ENCODE measurements around the gene DPYSL5. TPM values are rescaled to one million over a fixed set of nuclear protein-coding genes. Genes with fewer than 3 reads are reported as not detected.

The DPYSL5 gene
- total and polyA plus RNA-seq, 12 donors = 0.01 to 0.12 TPM; not detected in 10

GRCh38 chr2:26884486-26884885 is 36.6 kb downstream of the DPYSL5 start:
- no peak for ATAC-seq
- intact Hi-C loops (cut with DNase I) = no loop called here

GRCh38 chr2:26885651-26886329 is 37.9 kb downstream of the DPYSL5 start:
- WGBS, 2 donors = 85 to 89% methylated on average over 5 of the region's 5 CpGs

More at GRCh38 chr2:26884486-26884885, 36.6 kb downstream of the DPYSL5 start:
- Histone ChIP-seq H3K4me3 (no peak overlapping the region), H3K4me1 (peaks cover 0 to 6% (median 0%) of the 10 kb centered on the region in 9 donors), H3K27ac (no peak overlapping the region), H3K9me3 (no peaks in the 10 kb centered on the region), H3K36me3 (no peaks in the 10 kb centered on the region), H3K27me3 (peaks cover 0 to 28% (median 4%) of the 10 kb centered on the region in 7 donors)
- TF ChIP-seq CTCF (IDR thresholded peaks at IDR 0.05) = no peak
- 83 to 85% methylated on average over 3 of the region's 3 CpGs for WGBS, 2 donors
- DNase-seq = no peak

GRCh38 chr2:26886736-26887135 is 38.8 kb downstream of the DPYSL5 start:
- WGBS, 2 donors = 74 to 84% methylated on average over 2 of the region's 2 CpGs
- Histone ChIP-seq H3K27me3 (peaks cover 0 to 9% (median 0%) of the 10 kb centered on the region in 7 donors), H3K9me3 (no peaks in the 10 kb centered on the region), H3K4me1 (peaks cover 0 to 6% (median 0%) of the 10 kb centered on the region in 9 donors), H3K4me3 (no peak overlapping the region), H3K27ac (no peak overlapping the region), H3K36me3 (no peaks in the 10 kb centered on the region)
- ATAC-seq (no peak), DNase-seq (no peak)
- TF ChIP-seq CTCF (IDR thresholded peaks at IDR 0.05) = no peak
- intact Hi-C loops (cut with DNase I) = no loop called here

More at GRCh38 chr2:26885651-26886329, 37.9 kb downstream of the DPYSL5 start:
- Histone ChIP-seq H3K4me1 (peaks cover 0 to 6% (median 0%) of the 10 kb centered on the region in 9 donors), H3K27ac (no peak overlapping the region), H3K9me3 (no peaks in the 10 kb centered on the region), H3K4me3 (no peak overlapping the region), H3K27me3 (peaks cover 0 to 16% (median 0%) of the 10 kb centered on the region in 7 donors), H3K36me3 (no peaks in the 10 kb centered on the region)
- ATAC-seq (no peak), DNase-seq (no peak)
- intact Hi-C loops (cut with DNase I) = no loop called here
- no peak for TF ChIP-seq CTCF (IDR thresholded peaks at IDR 0.05)

GRCh38 chr2:26887151-26887550 is 39.2 kb downstream of the DPYSL5 start:
- intact Hi-C loops (cut with DNase I) = no loop called here
- H3K9me3 ChIP-seq = no peaks in the 10 kb centered on the region
- no peak overlapping the region for H3K4me3 ChIP-seq
- H3K27me3 ChIP-seq = peaks cover 0 to 9% (median 0%) of the 10 kb centered on the region in 7 donors
- WGBS, 2 donors = 14 to 26% methylated on average over 4 of the region's 4 CpGs
- H3K36me3 ChIP-seq = no peaks in the 10 kb centered on the region
- peaks cover 0 to 6% (median 0%) of the 10 kb centered on the region in 9 donors for H3K4me1 ChIP-seq
- H3K27ac ChIP-seq = no peak overlapping the region
- ATAC-seq (peak in 7 of 8 donors; percentile 25 to 73 (median 61)), DNase-seq (peak in 1 of 2 donors; percentile 45)
- no peak for TF ChIP-seq CTCF (IDR thresholded peaks at IDR 0.05)
